ENCODE data around the gene KIDINS220. TPM values are rescaled to one million over a fixed set of nuclear protein-coding genes. Genes with fewer than 3 reads are reported as not detected.

The KIDINS220 gene
- total RNA-seq, 4 donors from 2014 or later = 65.8 to 78.1 (median 73.6) TPM

DNA sequence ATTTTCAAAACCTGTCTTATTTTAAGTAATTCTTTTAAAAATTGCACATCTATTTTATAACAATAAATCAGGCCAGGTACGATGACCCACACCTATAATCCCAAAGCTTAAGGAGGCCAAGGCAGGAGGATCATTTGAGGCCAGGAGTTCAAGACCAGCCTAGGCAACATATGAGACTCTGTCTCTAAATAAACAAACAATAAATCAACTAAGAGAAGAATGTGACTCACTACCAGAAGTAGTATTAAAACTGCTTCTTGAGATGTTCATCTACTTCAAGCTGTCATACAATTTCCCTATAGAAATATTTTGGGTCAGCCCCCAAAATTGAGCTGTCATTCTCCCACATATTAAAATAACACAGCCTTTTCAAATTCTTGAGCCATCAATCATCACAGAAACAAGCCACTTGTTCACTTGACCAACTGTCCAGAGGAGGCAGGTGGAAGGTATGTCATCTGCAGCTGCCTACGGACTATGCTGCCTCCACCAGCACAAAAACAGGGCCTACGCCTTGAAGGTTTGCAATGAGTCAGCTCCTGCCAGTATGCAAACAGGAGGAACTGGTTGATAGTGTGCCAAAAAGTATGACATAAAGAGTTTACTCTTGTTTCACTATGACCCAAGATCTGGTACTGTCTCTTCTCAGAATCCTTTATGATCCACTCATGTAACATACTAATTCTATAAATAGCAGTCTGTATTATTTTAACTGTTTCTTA, 33.6 kb downstream of the KIDINS220 start:
- Histone ChIP-seq H3K9me3 (no peaks in the 10 kb centered on the region), H3K36me3 (peaks cover 14 to 91% (median 56%) of the 10 kb centered on the region in 4 donors), H3K4me1 (peaks cover 6 to 16% (median 9%) of the 10 kb centered on the region in 4 donors), H3K4me3 (no peak overlapping the region), H3K27ac (replicated peaks in 1 of 4) (no peak overlapping the region), H3K27me3 (no peaks in the 10 kb centered on the region)
- intact Hi-C loops (cut with DNase I) = no loop called here
- no peak for DNase-seq (ENCODE audit: extremely low spot score)
- TF ChIP-seq POLR2AphosphoS5 (IDR thresholded peaks at IDR 0.05) (peak in 1 of 2 donors; percentile 8), EP300 (IDR thresholded peaks at IDR 0.05) (no peak), CTCF (IDR thresholded peaks at IDR 0.05) (no peak)
- WGBS = 67% methylated on average over 3 of the region's 3 CpGs

GRCh38 chr2:8802741-8803140, 34.7 kb downstream of the KIDINS220 start:
- Histone ChIP-seq H3K27ac (replicated peaks in 1 of 4) (no peak overlapping the region), H3K4me1 (peaks cover 6 to 16% (median 9%) of the 10 kb centered on the region in 4 donors), H3K27me3 (no peaks in the 10 kb centered on the region), H3K9me3 (no peaks in the 10 kb centered on the region), H3K36me3 (peaks cover 23 to 88% (median 54%) of the 10 kb centered on the region in 4 donors), H3K4me3 (no peak overlapping the region)
- no peak for DNase-seq (ENCODE audit: extremely low spot score)
- intact Hi-C loops (cut with DNase I) = no loop called here
- TF ChIP-seq POLR2A (IDR thresholded peaks at IDR 0.05; ENCODE audit: low read depth) = no peak
- TF ChIP-seq CTCF (IDR thresholded peaks at IDR 0.05) = no peak
- no peak for TF ChIP-seq EP300 (IDR thresholded peaks at IDR 0.05)
- TF ChIP-seq POLR2AphosphoS5 (IDR thresholded peaks at IDR 0.05) = no peak
- 87% methylated on average over 3 of the region's 3 CpGs for WGBS

DNA sequence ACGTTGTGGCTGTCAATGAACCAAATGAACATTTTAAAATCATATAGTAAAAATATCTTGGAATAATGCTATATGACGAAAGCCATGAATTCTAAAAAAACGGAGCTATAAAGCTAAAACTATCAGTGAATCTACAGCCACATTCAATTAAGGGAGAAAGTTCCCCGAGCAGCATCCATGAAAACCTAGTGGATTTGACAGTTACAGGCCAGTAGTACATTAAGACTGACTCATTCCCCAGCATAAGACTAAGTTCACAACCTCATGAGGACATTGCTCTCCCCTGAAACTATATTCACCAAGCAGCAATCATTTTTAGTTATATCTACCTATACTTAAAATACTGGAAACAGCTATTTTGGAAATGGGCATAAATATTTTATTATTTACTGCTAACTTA, 36.6 kb downstream of the KIDINS220 start:
- H3K27me3 ChIP-seq = no peaks in the 10 kb centered on the region
- H3K36me3 ChIP-seq = peaks cover 33 to 88% (median 60%) of the 10 kb centered on the region in 4 donors
- H3K27ac ChIP-seq (replicated peaks in 1 of 4) = no peak overlapping the region
- WGBS = 91% methylated on average over 4 of the region's 4 CpGs
- intact Hi-C loops (cut with DNase I) = no loop called here
- H3K4me1 ChIP-seq = peaks cover 6 to 19% (median 9%) of the 10 kb centered on the region in 4 donors
- H3K9me3 ChIP-seq = no peaks in the 10 kb centered on the region
- TF ChIP-seq EP300 (IDR thresholded peaks at IDR 0.05) (no peak), CTCF (IDR thresholded peaks at IDR 0.05) (no peak), POLR2AphosphoS5 (IDR thresholded peaks at IDR 0.05) (no peak), POLR2A (IDR thresholded peaks at IDR 0.05; ENCODE audit: low read depth) (no peak)
- no peak for DNase-seq (ENCODE audit: extremely low spot score)
- H3K4me3 ChIP-seq = no peak overlapping the region

DNA sequence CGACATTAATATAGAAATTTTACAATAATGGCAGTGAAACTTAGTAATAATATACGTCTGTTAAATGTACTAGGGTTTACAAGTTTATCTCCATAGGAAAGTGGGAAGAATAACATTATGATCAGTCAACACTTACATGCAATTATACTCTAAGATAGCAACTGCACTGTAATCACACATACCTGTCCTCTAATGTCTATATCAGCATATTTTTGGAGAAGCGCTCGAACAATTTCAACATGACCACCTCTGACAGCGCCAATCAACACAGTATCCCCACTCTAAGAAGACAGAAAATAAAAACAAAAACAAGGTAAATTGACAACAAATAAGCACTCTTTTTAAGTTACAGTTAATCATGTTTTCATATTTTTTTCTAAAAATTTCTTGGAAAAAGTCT, 37.2 kb downstream of the KIDINS220 start:
- H3K9me3 ChIP-seq = no peaks in the 10 kb centered on the region
- no peak overlapping the region for H3K27ac ChIP-seq (replicated peaks in 1 of 4)
- intact Hi-C loops (cut with DNase I) = no loop called here
- no peak for TF ChIP-seq POLR2AphosphoS5 (IDR thresholded peaks at IDR 0.05)
- no peak for TF ChIP-seq EP300 (IDR thresholded peaks at IDR 0.05)
- TF ChIP-seq POLR2A (IDR thresholded peaks at IDR 0.05; ENCODE audit: low read depth) = no peak
- TF ChIP-seq CTCF (IDR thresholded peaks at IDR 0.05) = no peak
- 98% methylated on average over 5 of the region's 5 CpGs for WGBS
- DNase-seq (ENCODE audit: extremely low spot score) = no peak
- H3K27me3 ChIP-seq = no peaks in the 10 kb centered on the region
- H3K36me3 ChIP-seq = peaks cover 35 to 88% (median 58%) of the 10 kb centered on the region in 4 donors
- H3K4me1 ChIP-seq = peaks cover 10 to 25% (median 12%) of the 10 kb centered on the region in 4 donors
- H3K4me3 ChIP-seq = no peak overlapping the region
